Astrocyte of the cerebellum (primary cell): ENCODE measurements around the gene ZFP36.

Experiments
- DNase-seq: peaks from one replicate; pipeline ENCODE4 v3.0.0-alpha.2; 2011; ENCODE audit warnings: low read depth
- H3K4me3 ChIP-seq: 2 replicates; pipeline ENCODE4 v1.5.1; 2011; ENCODE audit warnings: mild to moderate bottlenecking, low read depth, low read length, moderate library complexity
- in situ Hi-C: cut with HindIII; loops from 2 replicates; pipeline ENCODE4 v1.10.0; 2017; ENCODE audit warnings: low sequenced_read_pairs
- TF ChIP-seq, protein P1 (sequence below): IDR thresholded peaks from 2 replicates; pipeline ENCODE4 v1.5.1; 2012; ENCODE audit warnings: low read length, low read depth, moderate library complexity, mild to moderate bottlenecking; ENCODE audit errors: missing control alignments

ZFP36 gene, protein sequence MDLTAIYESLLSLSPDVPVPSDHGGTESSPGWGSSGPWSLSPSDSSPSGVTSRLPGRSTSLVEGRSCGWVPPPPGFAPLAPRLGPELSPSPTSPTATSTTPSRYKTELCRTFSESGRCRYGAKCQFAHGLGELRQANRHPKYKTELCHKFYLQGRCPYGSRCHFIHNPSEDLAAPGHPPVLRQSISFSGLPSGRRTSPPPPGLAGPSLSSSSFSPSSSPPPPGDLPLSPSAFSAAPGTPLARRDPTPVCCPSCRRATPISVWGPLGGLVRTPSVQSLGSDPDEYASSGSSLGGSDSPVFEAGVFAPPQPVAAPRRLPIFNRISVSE

DNA sequence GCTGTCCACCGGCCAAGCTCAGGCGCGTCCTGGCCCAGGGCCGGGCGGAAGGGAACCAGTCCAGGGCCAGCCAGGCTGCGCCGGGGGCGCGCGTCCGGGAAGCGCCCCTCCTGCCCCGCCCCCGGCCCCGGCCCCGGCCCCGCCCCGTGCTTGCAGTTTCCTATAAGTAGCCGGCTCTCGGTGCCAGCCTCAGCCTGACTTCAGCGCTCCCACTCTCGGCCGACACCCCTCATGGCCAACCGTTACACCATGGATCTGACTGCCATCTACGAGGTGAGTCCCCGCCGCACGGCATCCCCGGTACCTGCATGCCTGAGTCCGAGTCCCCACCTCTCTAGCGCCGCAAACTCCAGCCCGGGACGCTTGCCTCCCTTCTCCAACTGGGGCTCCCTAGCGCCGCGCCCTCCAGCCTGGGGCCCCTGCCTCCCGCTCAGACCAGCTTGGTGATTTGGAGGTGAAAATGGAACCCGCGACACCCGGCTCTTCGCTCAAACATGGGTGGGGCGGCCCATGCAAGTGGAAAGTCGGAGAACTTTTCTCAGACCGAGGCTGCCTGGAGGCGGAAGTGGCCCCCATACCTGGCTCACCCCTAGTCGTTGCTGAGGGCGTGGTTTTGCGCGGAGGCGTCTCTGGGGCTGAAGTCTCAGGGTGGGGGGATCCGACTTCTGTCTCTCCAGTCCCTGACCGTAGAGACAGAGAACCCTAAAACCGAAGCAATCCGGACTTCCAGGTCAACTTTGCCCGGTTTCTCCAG, at the start of gene ZFP36:
TSS of gene ZFP36 (plus strand) at position 192 of the 754 bp plus-strand sequence. CDS start at position 250, 58 bp downstream.
- TF ChIP-seq, protein P1, sequence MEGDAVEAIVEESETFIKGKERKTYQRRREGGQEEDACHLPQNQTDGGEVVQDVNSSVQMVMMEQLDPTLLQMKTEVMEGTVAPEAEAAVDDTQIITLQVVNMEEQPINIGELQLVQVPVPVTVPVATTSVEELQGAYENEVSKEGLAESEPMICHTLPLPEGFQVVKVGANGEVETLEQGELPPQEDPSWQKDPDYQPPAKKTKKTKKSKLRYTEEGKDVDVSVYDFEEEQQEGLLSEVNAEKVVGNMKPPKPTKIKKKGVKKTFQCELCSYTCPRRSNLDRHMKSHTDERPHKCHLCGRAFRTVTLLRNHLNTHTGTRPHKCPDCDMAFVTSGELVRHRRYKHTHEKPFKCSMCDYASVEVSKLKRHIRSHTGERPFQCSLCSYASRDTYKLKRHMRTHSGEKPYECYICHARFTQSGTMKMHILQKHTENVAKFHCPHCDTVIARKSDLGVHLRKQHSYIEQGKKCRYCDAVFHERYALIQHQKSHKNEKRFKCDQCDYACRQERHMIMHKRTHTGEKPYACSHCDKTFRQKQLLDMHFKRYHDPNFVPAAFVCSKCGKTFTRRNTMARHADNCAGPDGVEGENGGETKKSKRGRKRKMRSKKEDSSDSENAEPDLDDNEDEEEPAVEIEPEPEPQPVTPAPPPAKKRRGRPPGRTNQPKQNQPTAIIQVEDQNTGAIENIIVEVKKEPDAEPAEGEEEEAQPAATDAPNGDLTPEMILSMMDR: no peak
- in situ Hi-C loops: no loop called here
- no peak for DNase-seq
- peak within 1 kb of the TSS; percentile 86 for H3K4me3 ChIP-seq

DNA sequence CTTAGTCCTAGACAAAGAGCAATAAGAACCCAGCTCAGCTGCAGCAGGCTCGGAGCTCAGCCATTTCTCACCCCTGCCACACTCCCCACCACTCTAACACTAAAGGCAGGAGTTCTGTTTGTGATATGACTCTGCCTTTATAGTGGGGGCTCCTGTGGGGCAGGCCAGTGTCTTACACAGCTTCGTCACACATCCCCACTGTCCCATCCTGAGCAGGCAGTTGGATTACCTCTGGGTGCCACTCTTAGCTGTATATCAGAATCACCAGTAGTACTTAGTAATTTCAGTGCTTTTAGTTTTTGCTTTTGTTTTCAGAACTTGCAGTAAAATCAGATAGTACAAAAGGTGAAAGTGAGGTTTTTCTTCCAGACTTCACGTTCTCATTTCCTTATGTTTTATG, 47.6 kb upstream of the ZFP36 start:
- TF ChIP-seq, protein P1: no peak
- H3K4me3 ChIP-seq: no peak overlapping the region
- no peak for DNase-seq
- in situ Hi-C loops: no loop called here

DNA sequence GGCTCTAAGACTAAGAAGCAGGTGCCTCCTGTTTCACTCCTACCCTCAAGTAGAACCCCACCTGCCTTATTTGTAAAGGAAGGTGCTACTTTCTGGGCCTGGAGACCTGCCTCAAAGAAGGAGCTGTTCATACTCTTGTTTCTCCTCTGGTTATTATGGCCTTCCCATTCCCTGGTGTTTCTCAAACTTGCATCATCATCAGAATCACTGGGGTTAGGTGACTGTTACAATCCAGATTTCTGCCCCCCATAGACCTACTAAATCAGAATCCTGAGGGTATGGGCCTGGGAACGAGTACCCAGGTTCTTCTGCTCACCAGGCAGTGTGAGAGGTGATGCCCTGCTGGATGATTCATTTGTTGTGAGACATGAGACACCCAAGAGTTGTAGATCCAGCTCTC, 46.0 kb upstream of the ZFP36 start:
- DNase-seq: no peak
- TF ChIP-seq, protein P1: no peak
- in situ Hi-C loops: no loop called here
- no peak overlapping the region for H3K4me3 ChIP-seq

DNA sequence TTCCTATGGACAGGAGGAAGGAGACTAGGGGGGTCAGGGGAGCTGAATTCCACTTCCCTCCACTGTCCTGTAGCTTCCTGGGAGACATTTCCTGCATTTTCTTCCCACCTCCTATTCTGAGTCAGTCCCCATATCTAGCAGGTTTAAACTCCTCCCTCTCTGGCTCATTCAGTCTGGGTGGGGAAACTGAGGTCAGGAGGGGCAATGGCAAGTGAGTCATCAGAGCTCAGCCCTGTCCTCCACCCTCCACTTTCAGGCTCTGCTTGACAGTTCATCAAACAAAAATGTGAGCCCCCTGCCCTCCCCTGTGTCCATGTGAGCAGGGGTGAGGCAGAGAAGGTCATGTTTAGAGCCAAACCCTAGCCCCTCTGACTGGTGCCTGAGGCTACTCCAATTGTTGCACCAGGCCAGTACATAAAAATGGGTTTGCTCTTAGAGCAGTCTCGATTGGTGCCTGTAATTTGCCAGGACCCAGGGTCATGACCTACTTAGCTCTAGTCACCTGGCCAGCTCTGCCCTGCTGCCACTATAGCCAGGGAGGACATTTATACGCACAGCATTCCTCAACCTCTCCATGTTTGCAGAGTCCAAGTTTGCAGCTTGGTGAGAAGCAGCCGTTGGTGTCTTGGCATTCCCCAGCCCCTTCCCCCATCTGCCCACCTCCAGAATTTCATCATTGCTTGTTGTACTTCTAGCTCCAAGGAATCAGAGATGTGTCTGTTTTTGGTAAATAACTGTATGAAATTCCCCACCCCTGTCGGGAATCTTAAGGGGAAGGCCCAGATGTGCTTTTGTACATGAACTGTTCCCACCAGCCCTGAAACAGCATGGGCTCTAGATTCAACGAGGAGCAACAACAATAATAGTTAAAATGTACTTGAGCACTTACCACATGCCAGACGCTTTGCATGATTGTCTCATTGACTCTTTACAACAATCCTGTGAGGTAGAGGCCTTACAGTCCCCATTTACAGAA, 43.7 kb upstream of the ZFP36 start:
- TF ChIP-seq, protein P1: no peak
- in situ Hi-C loops: no loop called here
- no peak for DNase-seq
- no peak overlapping the region for H3K4me3 ChIP-seq

DNA sequence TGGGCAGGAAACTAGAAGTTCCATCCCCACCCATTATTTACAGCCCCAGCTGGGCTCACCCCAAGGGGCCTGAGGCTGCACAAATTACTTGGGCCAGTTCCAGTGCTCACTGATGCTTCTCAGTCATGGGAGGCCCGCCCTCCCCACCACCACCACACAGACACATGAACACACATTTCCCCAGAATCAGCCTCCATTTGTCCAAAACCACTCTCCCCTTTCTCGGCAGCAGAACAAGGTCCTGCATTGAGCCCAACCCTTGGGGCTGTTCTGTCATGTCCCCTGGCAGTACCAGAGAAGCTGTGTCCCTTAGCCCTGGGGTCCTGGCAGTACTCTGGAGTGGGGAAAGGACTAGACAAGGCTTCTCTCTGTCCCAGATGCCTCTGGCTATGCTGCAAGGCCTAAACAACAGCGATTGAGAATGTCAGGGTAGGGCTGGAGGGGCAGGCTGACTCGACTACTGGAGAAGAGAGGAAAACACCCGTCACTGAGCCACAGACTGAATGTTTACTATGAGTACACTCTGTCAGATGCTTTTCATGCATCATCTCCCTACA, 42.7 kb upstream of the ZFP36 start:
- TF ChIP-seq, protein P1: no peak
- no peak overlapping the region for H3K4me3 ChIP-seq
- in situ Hi-C loops: no loop called here
- no peak for DNase-seq

DNA sequence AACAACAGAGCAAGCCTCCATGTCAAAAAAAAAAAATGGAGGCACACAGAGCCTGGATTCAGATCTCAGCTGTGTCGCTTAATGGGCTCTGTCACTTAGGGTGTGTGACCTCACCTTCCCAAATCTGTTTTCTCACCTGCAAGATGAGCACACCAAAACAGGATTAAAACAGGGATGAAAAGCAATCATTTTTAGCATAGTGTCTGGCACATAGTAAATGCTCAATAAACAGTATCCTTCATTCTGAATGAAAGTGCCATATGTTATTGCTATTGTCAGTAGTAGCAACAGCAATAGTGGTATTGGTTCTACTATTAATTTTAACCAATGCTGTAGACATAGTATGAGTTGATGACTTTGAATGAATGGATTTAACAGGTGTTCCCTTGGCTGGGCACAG, 41.1 kb upstream of the ZFP36 start:
- no peak overlapping the region for H3K4me3 ChIP-seq
- no peak for DNase-seq
- TF ChIP-seq, protein P1: no peak
- in situ Hi-C loops: no loop called here
